ENCODE results near the gene DHTKD1.

DHTKD1 gene

GRCh38 chr10:12158111-12158510 is 89.4 kb downstream of the DHTKD1 start:
- H2BK120ac ChIP-seq (ENCODE audit: low read depth, low read length), result no peak overlapping the region
- H4K5ac ChIP-seq (ENCODE audit: low read length), result no peak overlapping the region
- no peak overlapping the region for H3K4me3 ChIP-seq (ENCODE audit: low read length)
- H3K23ac ChIP-seq (ENCODE audit: low read length), result no peak overlapping the region
- H3K56ac ChIP-seq (ENCODE audit: low read length), result no peak overlapping the region
- no peaks in the 10 kb centered on the region for H3K79me2 ChIP-seq (ENCODE audit: control insufficient read depth, insufficient read depth, low read length)
- no peak for DNase-seq
- H3K18ac ChIP-seq (ENCODE audit: low read length), result no peak overlapping the region
- H3K36me3 ChIP-seq (ENCODE audit: control insufficient read depth, insufficient read depth, low read length), result no peaks in the 10 kb centered on the region
- H2BK15ac ChIP-seq (replicated peaks; ENCODE audit: low read depth), result no peak overlapping the region
- no peaks in the 10 kb centered on the region for H3K4me1 ChIP-seq (ENCODE audit: control insufficient read depth, low read depth, low read length)
- no peak overlapping the region for H2AK5ac ChIP-seq (ENCODE audit: low read length)
- no peak overlapping the region for H3K4ac ChIP-seq (ENCODE audit: low read depth, low read length)
- H3K9ac ChIP-seq (ENCODE audit: low read length), result no peak overlapping the region
- H4K8ac ChIP-seq (ENCODE audit: low read depth, low read length), result no peak overlapping the region
- H2BK5ac ChIP-seq (ENCODE audit: low read length), result no peak overlapping the region
- H3K4me2 ChIP-seq (ENCODE audit: low read length), result no peak overlapping the region
- H3K27me3 ChIP-seq (ENCODE audit: insufficient read depth, low read length, poor library complexity), result no peaks in the 10 kb centered on the region
- H3K27ac ChIP-seq (ENCODE audit: low read depth, low read length), result no peak overlapping the region
- H3K79me1 ChIP-seq (ENCODE audit: low read length), result no peaks in the 10 kb centered on the region
- WGBS (ENCODE audit: extremely low coverage, insufficient coverage, low lambda C conversion rate), result no CpG with 5 or more reads among the region's 3 CpGs

- Histone ChIP-seq H4K8ac (ENCODE audit: low read depth, low read length) (no peak overlapping the region), H2BK15ac (replicated peaks; ENCODE audit: low read depth) (no peak overlapping the region), H3K56ac (ENCODE audit: low read length) (no peak overlapping the region), H2BK5ac (ENCODE audit: low read length) (no peak overlapping the region), H2BK120ac (ENCODE audit: low read depth, low read length) (no peak overlapping the region), H2AK5ac (ENCODE audit: low read length) (no peak overlapping the region), H3K79me2 (ENCODE audit: control insufficient read depth, insufficient read depth, low read length) (no peaks in the 10 kb centered on the region), H3K9ac (ENCODE audit: low read length) (no peak overlapping the region), H3K4me2 (ENCODE audit: low read length) (no peak overlapping the region), H3K27ac (ENCODE audit: low read depth, low read length) (no peak overlapping the region), H3K27me3 (ENCODE audit: insufficient read depth, low read length, poor library complexity) (no peaks in the 10 kb centered on the region), H3K36me3 (ENCODE audit: control insufficient read depth, insufficient read depth, low read length) (no peaks in the 10 kb centered on the region), H3K18ac (ENCODE audit: low read length) (no peak overlapping the region), H4K5ac (ENCODE audit: low read length) (no peak overlapping the region), H3K23ac (ENCODE audit: low read length) (no peak overlapping the region), H3K4me3 (ENCODE audit: low read length) (no peak overlapping the region), H3K4me1 (ENCODE audit: control insufficient read depth, low read depth, low read length) (no peaks in the 10 kb centered on the region), H3K79me1 (ENCODE audit: low read length) (no peaks in the 10 kb centered on the region), H3K4ac (ENCODE audit: low read depth, low read length) (no peak overlapping the region)
- WGBS (ENCODE audit: extremely low coverage, insufficient coverage, low lambda C conversion rate), result no CpG with 5 or more reads among the region's 5 CpGs
- DNase-seq, result no peak
Measured at GRCh38 chr10:12160664-12161063, 91.9 kb downstream of the DHTKD1 start.

GRCh38 chr10:12162927-12163326 is 94.2 kb downstream of the DHTKD1 start:
- WGBS (ENCODE audit: extremely low coverage, insufficient coverage, low lambda C conversion rate), result no CpG with 5 or more reads among the region's 6 CpGs
- no peak overlapping the region for H4K8ac ChIP-seq (ENCODE audit: low read depth, low read length)

GRCh38 chr10:12164085-12164484 is 95.3 kb downstream of the DHTKD1 start:
- DNase-seq, result no peak
- H3K4ac ChIP-seq (ENCODE audit: low read depth, low read length), result no peak overlapping the region
- no peak overlapping the region for H3K27ac ChIP-seq (ENCODE audit: low read depth, low read length)
- H3K23ac ChIP-seq (ENCODE audit: low read length), result no peak overlapping the region
- no peak overlapping the region for H2BK5ac ChIP-seq (ENCODE audit: low read length)
- H3K79me2 ChIP-seq (ENCODE audit: control insufficient read depth, insufficient read depth, low read length), result no peaks in the 10 kb centered on the region
- no peaks in the 10 kb centered on the region for H3K27me3 ChIP-seq (ENCODE audit: insufficient read depth, low read length, poor library complexity)
- no peak overlapping the region for H2AK5ac ChIP-seq (ENCODE audit: low read length)
- H3K36me3 ChIP-seq (ENCODE audit: control insufficient read depth, insufficient read depth, low read length), result peaks cover 5% of the 10 kb centered on the region
- no peaks in the 10 kb centered on the region for H3K79me1 ChIP-seq (ENCODE audit: low read length)
- no peak overlapping the region for H3K9ac ChIP-seq (ENCODE audit: low read length)
- H3K4me3 ChIP-seq (ENCODE audit: low read length), result no peak overlapping the region
- H3K18ac ChIP-seq (ENCODE audit: low read length), result no peak overlapping the region
- no peak overlapping the region for H2BK15ac ChIP-seq (replicated peaks; ENCODE audit: low read depth)
- no CpG with 5 or more reads among the region's 12 CpGs for WGBS (ENCODE audit: extremely low coverage, insufficient coverage, low lambda C conversion rate)
- H4K8ac ChIP-seq (ENCODE audit: low read depth, low read length), result no peak overlapping the region
- H2BK120ac ChIP-seq (ENCODE audit: low read depth, low read length), result no peak overlapping the region
- no peaks in the 10 kb centered on the region for H3K4me1 ChIP-seq (ENCODE audit: control insufficient read depth, low read depth, low read length)
- no peak overlapping the region for H3K4me2 ChIP-seq (ENCODE audit: low read length)
- H3K56ac ChIP-seq (ENCODE audit: low read length), result no peak overlapping the region
- H4K5ac ChIP-seq (ENCODE audit: low read length), result no peak overlapping the region

More at GRCh38 chr10:12162927-12163326, 94.2 kb downstream of the DHTKD1 start:
- Histone ChIP-seq H3K27me3 (ENCODE audit: insufficient read depth, low read length, poor library complexity) (no peaks in the 10 kb centered on the region), H3K18ac (ENCODE audit: low read length) (no peak overlapping the region), H3K27ac (ENCODE audit: low read depth, low read length) (no peak overlapping the region), H2BK15ac (replicated peaks; ENCODE audit: low read depth) (no peak overlapping the region), H3K23ac (ENCODE audit: low read length) (no peak overlapping the region), H3K36me3 (ENCODE audit: control insufficient read depth, insufficient read depth, low read length) (peaks cover 3% of the 10 kb centered on the region), H3K79me1 (ENCODE audit: low read length) (no peaks in the 10 kb centered on the region), H2AK5ac (ENCODE audit: low read length) (no peak overlapping the region), H3K9ac (ENCODE audit: low read length) (no peak overlapping the region), H3K56ac (ENCODE audit: low read length) (no peak overlapping the region), H3K4me3 (ENCODE audit: low read length) (no peak overlapping the region), H3K4me2 (ENCODE audit: low read length) (no peak overlapping the region), H2BK5ac (ENCODE audit: low read length) (no peak overlapping the region), H3K4ac (ENCODE audit: low read depth, low read length) (no peak overlapping the region), H4K5ac (ENCODE audit: low read length) (no peak overlapping the region), H2BK120ac (ENCODE audit: low read depth, low read length) (no peak overlapping the region), H3K4me1 (ENCODE audit: control insufficient read depth, low read depth, low read length) (no peaks in the 10 kb centered on the region), H3K79me2 (ENCODE audit: control insufficient read depth, insufficient read depth, low read length) (no peaks in the 10 kb centered on the region)
- no peak for DNase-seq

GRCh38 chr10:12165036-12165435 is 96.3 kb downstream of the DHTKD1 start:
- no peak overlapping the region for H3K4ac ChIP-seq (ENCODE audit: low read depth, low read length)
- no peaks in the 10 kb centered on the region for H3K27me3 ChIP-seq (ENCODE audit: insufficient read depth, low read length, poor library complexity)
- H3K23ac ChIP-seq (ENCODE audit: low read length), result no peak overlapping the region
- H2BK5ac ChIP-seq (ENCODE audit: low read length), result no peak overlapping the region
- no peak for DNase-seq
- no peaks in the 10 kb centered on the region for H3K79me1 ChIP-seq (ENCODE audit: low read length)
- no peak overlapping the region for H2AK5ac ChIP-seq (ENCODE audit: low read length)
- H3K4me1 ChIP-seq (ENCODE audit: control insufficient read depth, low read depth, low read length), result no peaks in the 10 kb centered on the region
- no peak overlapping the region for H2BK15ac ChIP-seq (replicated peaks; ENCODE audit: low read depth)
- H3K36me3 ChIP-seq (ENCODE audit: control insufficient read depth, insufficient read depth, low read length), result peaks cover 10% of the 10 kb centered on the region
- WGBS (ENCODE audit: extremely low coverage, insufficient coverage, low lambda C conversion rate), result no CpG with 5 or more reads among the region's 3 CpGs
- H2BK120ac ChIP-seq (ENCODE audit: low read depth, low read length), result no peak overlapping the region
- H3K79me2 ChIP-seq (ENCODE audit: control insufficient read depth, insufficient read depth, low read length), result no peaks in the 10 kb centered on the region
- H3K9ac ChIP-seq (ENCODE audit: low read length), result no peak overlapping the region
- H3K4me2 ChIP-seq (ENCODE audit: low read length), result no peak overlapping the region
- no peak overlapping the region for H3K56ac ChIP-seq (ENCODE audit: low read length)
- no peak overlapping the region for H4K8ac ChIP-seq (ENCODE audit: low read depth, low read length)
- no peak overlapping the region for H3K27ac ChIP-seq (ENCODE audit: low read depth, low read length)
- no peak overlapping the region for H4K5ac ChIP-seq (ENCODE audit: low read length)
- no peak overlapping the region for H3K4me3 ChIP-seq (ENCODE audit: low read length)
- no peak overlapping the region for H3K18ac ChIP-seq (ENCODE audit: low read length)

GRCh38 chr10:12165999-12166775 is 97.4 kb downstream of the DHTKD1 start:
- Histone ChIP-seq H2AK5ac (ENCODE audit: low read length) (no peak overlapping the region), H2BK5ac (ENCODE audit: low read length) (no peak overlapping the region), H3K27me3 (ENCODE audit: insufficient read depth, low read length, poor library complexity) (no peaks in the 10 kb centered on the region), H3K4me3 (ENCODE audit: low read length) (no peak overlapping the region), H3K79me1 (ENCODE audit: low read length) (no peaks in the 10 kb centered on the region), H3K4me1 (ENCODE audit: control insufficient read depth, low read depth, low read length) (no peaks in the 10 kb centered on the region), H3K9ac (ENCODE audit: low read length) (no peak overlapping the region), H2BK120ac (ENCODE audit: low read depth, low read length) (no peak overlapping the region), H3K4me2 (ENCODE audit: low read length) (no peak overlapping the region), H3K23ac (ENCODE audit: low read length) (no peak overlapping the region), H4K8ac (ENCODE audit: low read depth, low read length) (no peak overlapping the region), H3K27ac (ENCODE audit: low read depth, low read length) (no peak overlapping the region), H3K56ac (ENCODE audit: low read length) (no peak overlapping the region), H3K18ac (ENCODE audit: low read length) (no peak overlapping the region), H3K36me3 (ENCODE audit: control insufficient read depth, insufficient read depth, low read length) (peaks cover 13% of the 10 kb centered on the region), H4K5ac (ENCODE audit: low read length) (no peak overlapping the region), H3K4ac (ENCODE audit: low read depth, low read length) (no peak overlapping the region), H3K79me2 (ENCODE audit: control insufficient read depth, insufficient read depth, low read length) (no peaks in the 10 kb centered on the region), H2BK15ac (replicated peaks; ENCODE audit: low read depth) (no peak overlapping the region)
- DNase-seq, result no peak
- no CpG with 5 or more reads among the region's 6 CpGs for WGBS (ENCODE audit: extremely low coverage, insufficient coverage, low lambda C conversion rate)

Data from mesendoderm (in vitro differentiated cells).